ENCODE results near the gene BUB1. TPM values are rescaled to one million over a fixed set of nuclear protein-coding genes. Genes with fewer than 3 reads are reported as not detected.

BUB1 gene
- total and polyA plus RNA-seq, 9 of the 15 experiments (the other 6 are each of a cell fraction or from before 2014, with no cell fraction given), result 73.4 to 247 (median 118) TPM

DNA sequence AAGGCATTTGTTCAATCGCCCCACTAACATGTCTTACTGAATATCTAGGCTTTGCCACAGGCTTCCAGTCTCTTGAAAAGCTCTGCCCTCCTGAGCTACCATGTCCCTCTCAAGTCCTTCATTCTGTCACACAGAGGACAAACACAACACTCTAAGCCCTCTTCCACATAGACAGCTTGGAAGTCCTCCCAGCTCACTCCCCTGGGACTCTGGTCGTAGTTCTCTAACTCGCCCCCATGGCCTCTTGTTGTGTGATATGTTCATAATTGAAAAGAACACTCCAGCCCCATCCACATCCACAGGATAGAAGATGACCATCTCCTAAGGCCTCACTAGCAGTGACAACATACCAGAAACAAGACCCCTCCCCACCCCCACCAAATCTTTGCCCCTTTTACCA lies 37.9 kb downstream of the BUB1 start:
- FAIRE-seq (no peak), DNase-seq (ENCODE audit: extremely low read depth in 1 of 4, low spot score in 3 of 4) (no peak), ATAC-seq (no peak)
- Histone ChIP-seq H3K9ac (ENCODE audit: insufficient read depth in 1 of 2, low read depth in 2 of 2, low read length in 2 of 2) (no peak overlapping the region), H3K4me2 (ENCODE audit: insufficient read depth, low read length) (no peak overlapping the region), H4K20me1 (replicated peaks; ENCODE audit: control insufficient read depth, insufficient read depth, low read length) (no peaks in the 10 kb centered on the region), H3K27me3 (ENCODE audit: control insufficient read depth in 2 of 2, insufficient read depth in 2 of 2, low read length in 2 of 2) (no peaks in the 10 kb centered on the region), H3K36me3 (ENCODE audit: control insufficient read depth, insufficient read depth, low read length) (peaks cover 87% of the 10 kb centered on the region), H3K4me3 (no peak overlapping the region), H3K27ac (ENCODE audit: extremely low read depth, low read depth, low read length) (no peak overlapping the region), H3K9me3 (replicated peaks; ENCODE audit: control insufficient read depth, insufficient read depth, low read depth, low read length) (no peaks in the 10 kb centered on the region), H3K4me1 (replicated peaks in 1 of 2; ENCODE audit: control insufficient read depth in 2 of 2, insufficient read depth in 2 of 2, low read length in 2 of 2) (no peaks in the 10 kb centered on the region), H3K9me1 (ENCODE audit: control insufficient read depth, insufficient read depth, low read length) (peaks cover 2% of the 10 kb centered on the region), H2AFZ (ENCODE audit: low read depth, low read length) (no peak overlapping the region), H3K79me2 (ENCODE audit: control insufficient read depth, insufficient read depth, low read length) (peaks cover 8% of the 10 kb centered on the region; the same call in 2 of the 3 replicates)
- no peak for TF ChIP-seq SRF (CRISPR knock-in tag; IDR thresholded peaks at IDR 0.05)
- TF ChIP-seq, protein P1, sequence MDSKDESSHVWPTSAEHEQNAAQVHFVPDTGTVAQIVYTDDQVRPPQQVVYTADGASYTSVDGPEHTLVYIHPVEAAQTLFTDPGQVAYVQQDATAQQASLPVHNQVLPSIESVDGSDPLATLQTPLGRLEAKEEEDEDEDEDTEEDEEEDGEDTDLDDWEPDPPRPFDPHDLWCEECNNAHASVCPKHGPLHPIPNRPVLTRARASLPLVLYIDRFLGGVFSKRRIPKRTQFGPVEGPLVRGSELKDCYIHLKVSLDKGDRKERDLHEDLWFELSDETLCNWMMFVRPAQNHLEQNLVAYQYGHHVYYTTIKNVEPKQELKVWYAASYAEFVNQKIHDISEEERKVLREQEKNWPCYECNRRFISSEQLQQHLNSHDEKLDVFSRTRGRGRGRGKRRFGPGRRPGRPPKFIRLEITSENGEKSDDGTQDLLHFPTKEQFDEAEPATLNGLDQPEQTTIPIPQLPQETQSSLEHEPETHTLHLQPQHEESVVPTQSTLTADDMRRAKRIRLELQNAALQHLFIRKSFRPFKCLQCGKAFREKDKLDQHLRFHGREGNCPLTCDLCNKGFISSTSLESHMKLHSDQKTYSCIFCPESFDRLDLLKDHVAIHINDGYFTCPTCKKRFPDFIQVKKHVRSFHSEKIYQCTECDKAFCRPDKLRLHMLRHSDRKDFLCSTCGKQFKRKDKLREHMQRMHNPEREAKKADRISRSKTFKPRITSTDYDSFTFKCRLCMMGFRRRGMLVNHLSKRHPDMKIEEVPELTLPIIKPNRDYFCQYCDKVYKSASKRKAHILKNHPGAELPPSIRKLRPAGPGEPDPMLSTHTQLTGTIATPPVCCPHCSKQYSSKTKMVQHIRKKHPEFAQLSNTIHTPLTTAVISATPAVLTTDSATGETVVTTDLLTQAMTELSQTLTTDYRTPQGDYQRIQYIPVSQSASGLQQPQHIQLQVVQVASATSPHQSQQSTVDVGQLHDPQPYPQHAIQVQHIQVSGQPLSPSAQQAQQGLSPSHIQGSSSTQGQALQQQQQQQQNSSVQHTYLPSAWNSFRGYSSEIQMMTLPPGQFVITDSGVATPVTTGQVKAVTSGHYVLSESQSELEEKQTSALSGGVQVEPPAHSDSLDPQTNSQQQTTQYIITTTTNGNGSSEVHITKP (IDR thresholded peaks at IDR 0.05; ENCODE audit: partially characterized antibody), result no peak
- TF ChIP-seq SMAD2 (IDR thresholded peaks at IDR 0.05; ENCODE audit: low read depth, low read length), result no peak
- BruUV-seq (replicated peaks), result no TSS peak
- intact Hi-C loops (cut with micrococcal nuclease), result no loop called here
- in situ Hi-C loops (cut with MboI), result no loop called here
- ChIA-PET POLR2A (no interaction called here), CTCF (ENCODE audit: low intra/inter-chr PET ratio) (no interaction called here)
- 97% methylated on average over 3 of the region's 3 CpGs for WGBS (ENCODE audit: insufficient coverage, low coverage, missing lambda C conversion rate)

Measured in K562 (cell line).